ENCODE data around the gene CD2AP.
A peak's percentile ranks its signal among the peaks of the same experiment; 100 is the strongest.
"Not testable (repeated sequence)": the region's sequence is repeated elsewhere in the genome, so short reads cannot be mapped to it uniquely, and the experiment has no call there.

CD2AP gene

DNA sequence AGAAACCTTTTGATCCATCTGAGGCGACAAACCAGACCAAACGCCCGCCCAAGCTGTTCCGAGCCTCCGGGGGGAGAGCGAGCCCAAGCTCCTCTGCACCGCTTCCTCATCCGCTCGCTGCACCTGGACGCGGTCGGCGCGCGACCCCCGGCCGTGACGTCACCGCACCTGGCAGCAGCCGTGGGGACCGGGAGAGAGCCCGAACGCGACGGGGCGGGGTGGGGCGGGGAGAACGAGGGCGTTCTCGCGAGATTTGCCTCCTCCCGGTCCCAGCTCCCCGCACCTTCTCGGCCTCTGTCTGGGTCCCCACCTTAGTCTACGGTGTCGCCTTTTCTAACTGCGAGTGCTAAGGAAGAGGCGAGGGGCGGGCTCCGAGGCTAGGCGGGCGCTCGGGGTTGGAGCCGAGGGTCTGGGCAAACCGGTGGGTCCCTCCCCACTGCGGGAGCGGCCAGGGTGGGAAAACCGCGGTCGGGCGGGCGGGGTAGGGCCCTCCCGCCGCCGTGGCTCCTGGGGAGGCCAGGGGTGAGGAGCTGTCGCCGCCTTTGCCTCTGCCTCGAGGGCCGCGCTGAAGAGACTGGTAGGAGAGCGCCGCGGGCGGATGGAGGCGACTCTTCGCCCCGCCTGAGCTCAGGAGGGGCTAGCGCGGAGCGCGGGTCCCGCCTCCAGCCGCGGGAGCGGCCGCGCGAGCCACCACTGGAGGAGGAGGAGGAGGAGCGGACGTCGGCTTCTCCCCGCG, at the start of gene CD2AP:
Gene CD2AP (plus strand): TSS at position 293 of the 736 bp plus-strand sequence. CDS start 456 bp downstream, outside the sequence.
- DNase-seq: peak; percentile 88

DNA sequence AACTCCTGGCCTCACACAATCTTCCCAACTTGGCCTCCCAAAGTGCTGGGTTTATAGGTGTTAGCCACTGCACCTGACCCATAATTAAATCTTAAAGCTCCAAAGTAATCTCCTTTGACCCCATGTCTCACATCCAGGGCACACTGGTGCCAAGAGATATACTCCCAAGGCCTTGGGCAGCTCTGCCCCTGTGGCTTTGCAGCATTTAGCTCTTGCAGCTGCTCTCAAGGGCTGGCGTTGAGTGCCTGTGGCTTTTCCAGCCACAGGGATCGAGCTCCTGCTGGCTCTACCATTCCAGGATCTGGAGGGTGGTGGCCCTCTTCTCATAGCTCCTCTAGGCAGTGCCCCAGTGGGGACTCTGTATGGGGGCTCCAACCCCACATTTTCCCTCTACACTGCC, 49.3 kb upstream of the CD2AP start:
- DNase-seq: no peak

GRCh38 chr6:47428746-47429664, 48.6 kb upstream of the CD2AP start:
- no peak for DNase-seq

GRCh38 chr6:47434372-47435253, 43.0 kb upstream of the CD2AP start:
- no peak for DNase-seq

GRCh38 chr6:47435254-47435612, 42.4 kb upstream of the CD2AP start:
- DNase-seq: no peak

- DNase-seq: no peak
These were observed 40.0 kb upstream of the CD2AP start for GRCh38 chr6:47437592-47437991.

- no peak for DNase-seq
These were observed 38.9 kb upstream of the CD2AP start for GRCh38 chr6:47438481-47439347.

DNA sequence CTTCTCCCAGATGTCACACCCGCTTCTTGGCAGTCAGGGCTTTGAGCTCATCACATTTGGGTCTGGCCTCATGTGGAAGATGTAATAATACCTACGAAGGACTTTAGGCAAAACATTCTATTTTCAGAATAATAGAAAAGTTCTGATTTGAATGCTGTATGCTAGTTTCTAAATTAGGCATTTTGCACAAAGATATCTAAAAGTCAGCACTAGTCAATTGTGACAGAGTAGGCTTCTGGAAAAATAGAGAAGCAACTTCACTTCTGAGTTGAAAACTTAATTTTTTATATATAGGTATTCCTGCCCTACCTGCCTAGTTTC, 38.3 kb upstream of the CD2AP start:
- no peak for DNase-seq

GRCh38 chr6:47440719-47441118, 36.9 kb upstream of the CD2AP start:
- DNase-seq: no peak

DNA sequence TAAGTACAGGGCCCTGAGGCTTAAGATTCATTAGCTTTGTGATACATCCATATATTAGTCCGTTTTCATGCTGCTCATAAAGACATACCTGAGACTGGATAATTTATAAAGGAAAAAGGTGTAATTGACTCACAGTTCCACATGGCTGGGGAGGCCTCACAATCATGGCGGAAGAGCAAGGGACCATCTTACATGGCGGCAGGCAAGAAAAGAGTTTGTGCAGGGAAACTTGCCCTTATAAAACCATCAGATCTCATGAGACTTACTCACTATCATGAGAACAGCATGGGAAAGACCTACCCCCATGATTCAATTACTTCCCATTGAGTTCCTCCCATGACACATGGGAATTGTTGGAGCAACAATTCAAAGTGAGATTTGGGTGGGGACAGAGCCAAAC, 32.6 kb upstream of the CD2AP start:
- DNase-seq: not testable (repeated sequence)

- DNase-seq: no peak
These were observed 30.8 kb upstream of the CD2AP start for GRCh38 chr6:47446669-47447330.

DNA sequence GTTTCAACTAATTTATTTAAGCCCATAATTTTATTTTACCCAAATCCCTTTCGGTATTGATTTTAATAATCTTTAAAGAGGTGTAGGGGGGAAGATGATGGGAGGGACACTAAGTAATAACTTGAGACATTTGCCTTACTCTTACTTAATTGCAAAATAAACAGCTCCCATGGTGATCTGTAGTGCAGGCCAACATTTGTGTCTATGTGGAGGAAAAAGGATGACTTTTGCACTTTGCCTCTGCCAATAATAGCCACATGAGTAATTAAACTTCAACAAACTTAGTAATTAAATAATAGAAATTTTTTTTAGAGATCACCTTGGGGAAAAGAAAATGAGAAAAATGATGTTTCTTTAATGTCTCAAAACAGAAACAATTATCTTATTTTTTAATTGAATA, 29.9 kb upstream of the CD2AP start:
- no peak for DNase-seq

GRCh38 chr6:47451162-47451561, 26.4 kb upstream of the CD2AP start:
- no peak for DNase-seq

- no peak for DNase-seq
These were observed 24.7 kb upstream of the CD2AP start for GRCh38 chr6:47452899-47453298.

- no peak for DNase-seq
These were observed 24.1 kb upstream of the CD2AP start for GRCh38 chr6:47453372-47453936.

GRCh38 chr6:47454713-47455396, 22.7 kb upstream of the CD2AP start:
- DNase-seq: no peak

- no peak for DNase-seq
These were observed 21.9 kb upstream of the CD2AP start for GRCh38 chr6:47455533-47456209.

GRCh38 chr6:47456536-47456975, 21.0 kb upstream of the CD2AP start:
- DNase-seq: no peak

GRCh38 chr6:47457370-47457769, 20.2 kb upstream of the CD2AP start:
- DNase-seq: no peak

DNA sequence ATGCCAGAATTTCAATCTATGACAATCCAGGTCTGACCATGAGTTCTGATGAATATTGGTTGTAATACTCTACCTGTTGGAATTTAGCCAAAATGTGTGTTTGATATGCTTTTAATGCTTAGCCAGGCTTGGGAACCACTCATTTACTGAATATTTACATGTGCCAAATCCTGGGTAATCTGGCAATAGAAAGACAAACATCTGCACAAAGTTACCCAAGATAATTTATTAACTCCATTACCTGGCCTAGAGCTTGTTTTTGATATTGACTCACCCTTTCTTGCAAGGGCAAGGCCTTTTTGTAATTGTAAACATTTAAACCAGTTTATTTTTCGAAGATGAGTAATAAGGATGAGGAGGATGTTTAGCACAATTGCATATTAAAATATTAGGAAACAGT, 13.5 kb upstream of the CD2AP start:
- no peak for DNase-seq

Measured in activated CD4-positive, alpha-beta T cell treated with anti-CD3 and anti-CD28 coated beads, Interleukin-2, amount 50 U/mL, for 1 hour (primary cell).